HEK293 (cell line): ENCODE data around the gene TYW1B.
"Not testable (repeated sequence)": the region's sequence is repeated elsewhere in the genome, so short reads cannot be mapped to it uniquely, and the experiment has no call there.

Experiments
- ZBTB49 ChIP-seq: fragments of 450-650 bp; formaldehyde crosslinking; IDR thresholded peaks from 2 replicates; pipeline ENCODE4 v1.5.1; 2016; ENCODE audit warnings: missing biosample characterization, missing genetic modification characterization, low read depth
- ZBTB8A ChIP-seq: fragments of 450-650 bp; formaldehyde crosslinking; IDR thresholded peaks from 2 replicates; pipeline ENCODE4 v1.5.1; 2016; ENCODE audit warnings: missing biosample characterization, missing genetic modification characterization
- ZNF223 ChIP-seq: fragments of 450-650 bp; formaldehyde crosslinking; IDR thresholded peaks from 2 replicates; pipeline ENCODE4 v1.5.1; 2016; ENCODE audit warnings: missing biosample characterization, missing genetic modification characterization

GRCh38 chr7:72720890-72721289 is 107.1 kb downstream of the TYW1B start:
- TF ChIP-seq ZBTB49; ZBTB8A; ZNF223 (tag by site-specific recombination): not testable (repeated sequence)
